Activated T-cell treated with anti-CD3 and anti-CD28 coated beads, Interleukin-2, amount 50 U/mL, for 24 hours (primary cell): ENCODE data around the gene OR1M1.
"Not testable (repeated sequence)": the region's sequence is repeated elsewhere in the genome, so short reads cannot be mapped to it uniquely, and the experiment has no call there.

Experiments used
- DNase-seq: peaks from one replicate; pipeline ENCODE4 v3.0.0-alpha.2; 2020
- H3K27ac Mint-ChIP-seq: 2 replicates; pipeline ENCODE4 v1.8.0; 2020; ENCODE audit warnings: mild to moderate bottlenecking, mixed read lengths
- H3K27me3 Mint-ChIP-seq: 2 replicates; pipeline ENCODE4 v1.8.0; 2020; ENCODE audit warnings: mixed read lengths
- H3K36me3 Mint-ChIP-seq: 2 replicates; pipeline ENCODE4 v1.8.0; 2020; ENCODE audit warnings: low read depth, mixed read lengths
- H3K4me1 Mint-ChIP-seq: 2 replicates; pipeline ENCODE4 v1.8.0; 2020; ENCODE audit warnings: low read depth, mixed read lengths
- H3K4me3 Mint-ChIP-seq: 2 replicates; pipeline ENCODE4 v1.8.0; 2020; ENCODE audit warnings: mild to moderate bottlenecking, moderate library complexity, mixed read lengths
- H3K9me3 Mint-ChIP-seq: 2 replicates; pipeline ENCODE4 v1.8.0; 2020; ENCODE audit warnings: mixed read lengths

Gene OR1M1, protein sequence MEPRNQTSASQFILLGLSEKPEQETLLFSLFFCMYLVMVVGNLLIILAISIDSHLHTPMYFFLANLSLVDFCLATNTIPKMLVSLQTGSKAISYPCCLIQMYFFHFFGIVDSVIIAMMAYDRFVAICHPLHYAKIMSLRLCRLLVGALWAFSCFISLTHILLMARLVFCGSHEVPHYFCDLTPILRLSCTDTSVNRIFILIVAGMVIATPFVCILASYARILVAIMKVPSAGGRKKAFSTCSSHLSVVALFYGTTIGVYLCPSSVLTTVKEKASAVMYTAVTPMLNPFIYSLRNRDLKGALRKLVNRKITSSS

DNA sequence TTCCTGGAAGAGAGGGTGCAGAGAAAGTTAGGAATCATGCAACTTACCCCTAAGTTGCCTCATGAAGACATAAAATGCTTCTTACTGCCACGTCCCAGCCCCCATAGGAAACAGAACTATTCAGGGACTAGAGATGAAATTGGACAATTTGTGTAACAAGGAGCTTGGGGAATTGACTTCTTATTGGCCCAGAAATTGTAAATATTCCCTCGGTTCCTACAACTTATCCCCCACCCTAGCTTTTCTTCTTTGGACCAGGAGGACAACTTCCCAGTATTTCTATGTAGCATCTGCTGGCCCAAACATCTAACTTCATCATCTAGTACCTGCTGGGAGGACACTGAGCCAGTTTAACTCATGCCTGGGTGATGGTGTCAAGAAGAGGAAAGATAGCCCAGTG, at the start of gene OR1M1:
OR1M1 (plus strand) TSS at position 301 of the 400 bp plus-strand sequence. CDS start 6,184 bp downstream, outside the sequence.
- Mint-ChIP-seq H3K4me1 (no peaks in the 10 kb centered on the region), H3K36me3 (no peaks in the 10 kb centered on the region), H3K27me3 (peaks cover 28% of the 10 kb centered on the region), H3K27ac (no peak within 1 kb of the TSS), H3K4me3 (no peak within 1 kb of the TSS), H3K9me3 (no peaks in the 10 kb centered on the region)
- DNase-seq: no peak

DNA sequence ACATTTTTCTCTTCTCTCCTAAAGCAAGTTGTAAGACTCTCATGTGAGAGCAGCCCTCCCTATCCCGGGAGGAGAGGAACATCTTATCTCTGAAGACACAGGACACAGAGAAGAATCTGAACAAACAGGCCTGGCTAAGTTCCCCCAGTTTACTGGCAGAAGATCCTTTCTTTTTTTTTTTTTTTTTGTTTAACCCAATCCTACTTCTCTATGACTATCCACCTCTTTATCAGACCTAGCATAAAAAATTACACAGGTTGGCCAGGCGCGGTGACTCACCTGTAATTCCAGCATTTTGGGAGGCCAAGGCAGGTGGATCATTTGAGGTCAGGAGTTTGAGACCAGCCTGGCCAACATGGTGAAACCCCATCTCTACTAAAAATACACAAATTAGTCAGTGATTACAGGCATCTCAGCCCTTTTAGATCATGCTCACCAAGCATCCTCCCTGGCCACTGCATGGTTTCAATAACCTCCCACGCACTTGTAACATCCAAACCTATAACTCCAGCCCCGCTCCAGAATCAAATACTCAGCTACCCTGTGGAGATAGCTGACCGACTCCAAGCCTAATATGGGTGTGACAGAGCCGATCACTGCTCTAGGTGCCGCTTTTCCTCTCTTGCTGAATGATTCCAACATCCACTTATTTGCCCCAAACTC, 49.3 kb upstream of the OR1M1 start:
- H3K4me1 Mint-ChIP-seq: no peaks in the 10 kb centered on the region
- H3K4me3 Mint-ChIP-seq: no peak overlapping the region
- H3K27ac Mint-ChIP-seq: no peak overlapping the region
- no peaks in the 10 kb centered on the region for H3K36me3 Mint-ChIP-seq
- H3K27me3 Mint-ChIP-seq: peaks cover 21% of the 10 kb centered on the region
- no peaks in the 10 kb centered on the region for H3K9me3 Mint-ChIP-seq
- DNase-seq: no peak

DNA sequence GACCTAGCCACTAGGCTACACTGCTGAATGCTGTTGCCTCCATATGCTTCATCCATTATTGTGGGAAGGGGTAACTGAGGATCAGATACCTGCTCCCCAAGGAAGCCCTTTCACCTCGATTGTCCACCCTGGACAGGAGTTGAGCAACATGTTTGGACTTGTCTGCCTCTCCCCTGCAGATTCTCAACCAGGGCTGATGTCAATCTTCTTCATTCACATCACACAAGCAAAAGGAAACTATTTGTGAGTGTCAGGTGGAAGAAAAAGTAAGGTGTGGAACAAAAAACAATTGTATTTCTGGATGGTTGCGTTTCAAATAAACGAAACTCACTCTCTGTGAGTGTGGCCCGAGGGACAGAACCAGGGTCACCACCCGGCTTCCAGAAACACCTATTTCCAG, 47.1 kb upstream of the OR1M1 start:
- H3K9me3 Mint-ChIP-seq: no peaks in the 10 kb centered on the region
- DNase-seq: no peak
- no peaks in the 10 kb centered on the region for H3K4me1 Mint-ChIP-seq
- no peak overlapping the region for H3K27ac Mint-ChIP-seq
- no peak overlapping the region for H3K4me3 Mint-ChIP-seq
- no peaks in the 10 kb centered on the region for H3K36me3 Mint-ChIP-seq
- peaks cover 23% of the 10 kb centered on the region for H3K27me3 Mint-ChIP-seq

DNA sequence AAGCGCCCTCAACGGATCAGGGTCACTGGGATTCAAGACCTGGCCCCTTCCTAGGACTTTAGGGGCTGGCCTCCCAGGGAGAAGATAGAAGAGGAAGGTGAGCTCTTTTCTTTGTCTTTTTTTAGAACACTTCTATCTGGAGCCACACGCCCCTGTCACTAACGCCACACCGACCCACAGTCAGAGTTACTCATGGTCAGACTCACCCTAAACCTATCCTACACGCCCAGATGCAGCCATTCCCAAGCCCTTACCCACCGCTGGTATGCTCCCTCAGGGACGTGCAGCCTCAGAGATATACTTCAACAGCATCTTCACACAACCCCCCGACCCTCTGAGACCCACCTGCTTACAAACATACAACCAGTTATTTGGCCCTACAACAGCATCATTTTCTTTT, 46.7 kb upstream of the OR1M1 start:
- Mint-ChIP-seq H3K4me1 (no peaks in the 10 kb centered on the region), H3K27me3 (peaks cover 24% of the 10 kb centered on the region), H3K4me3 (no peak overlapping the region), H3K36me3 (no peaks in the 10 kb centered on the region), H3K9me3 (no peaks in the 10 kb centered on the region), H3K27ac (no peak overlapping the region)
- no peak for DNase-seq

DNA sequence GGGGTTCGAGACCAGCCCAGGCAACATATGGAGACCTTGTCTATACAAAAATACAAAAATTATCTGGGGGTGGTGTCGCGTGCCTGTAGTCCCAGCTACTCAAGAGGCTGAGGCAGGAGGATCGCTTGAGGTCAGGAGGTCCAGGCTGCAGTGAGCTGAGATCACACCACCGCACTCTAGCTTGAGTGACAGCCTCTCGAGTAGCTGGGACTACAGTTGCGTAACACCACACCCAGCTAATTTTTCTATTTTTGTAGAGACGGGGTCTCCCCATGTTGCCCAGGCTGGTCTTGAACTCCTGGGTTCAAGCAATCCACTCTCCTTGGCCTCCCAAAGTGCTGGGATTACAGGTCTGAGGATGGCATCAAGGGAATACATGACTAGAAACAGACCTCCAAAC, 45.8 kb upstream of the OR1M1 start:
- no peaks in the 10 kb centered on the region for H3K9me3 Mint-ChIP-seq
- no peak for DNase-seq
- no peaks in the 10 kb centered on the region for H3K36me3 Mint-ChIP-seq
- no peak overlapping the region for H3K27ac Mint-ChIP-seq
- no peaks in the 10 kb centered on the region for H3K4me1 Mint-ChIP-seq
- H3K4me3 Mint-ChIP-seq: no peak overlapping the region
- peaks cover 20% of the 10 kb centered on the region for H3K27me3 Mint-ChIP-seq

DNA sequence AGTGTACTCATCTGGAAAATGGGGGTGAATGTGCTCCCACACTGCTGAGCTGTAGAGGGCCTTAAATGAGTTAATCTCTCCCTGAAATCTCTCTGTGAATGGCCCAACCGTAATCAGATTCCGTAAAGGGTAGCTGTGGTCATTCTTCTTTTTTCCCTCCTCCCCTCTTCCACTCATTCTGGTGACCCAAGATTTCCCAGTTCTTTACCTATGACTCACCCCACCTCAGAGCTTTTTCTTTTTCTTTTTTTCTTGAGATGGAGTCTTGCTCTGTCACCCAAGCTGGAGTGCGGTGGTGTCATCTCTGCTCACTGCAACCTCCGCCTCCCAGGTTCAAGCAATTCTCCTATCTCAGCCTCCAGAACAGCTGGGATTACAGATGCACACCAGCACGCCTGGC, 43.3 kb upstream of the OR1M1 start:
- H3K4me3 Mint-ChIP-seq: no peak overlapping the region
- no peaks in the 10 kb centered on the region for H3K4me1 Mint-ChIP-seq
- no peak for DNase-seq
- no peak overlapping the region for H3K27ac Mint-ChIP-seq
- H3K36me3 Mint-ChIP-seq: no peaks in the 10 kb centered on the region
- H3K9me3 Mint-ChIP-seq: no peaks in the 10 kb centered on the region
- peaks cover 22% of the 10 kb centered on the region for H3K27me3 Mint-ChIP-seq

DNA sequence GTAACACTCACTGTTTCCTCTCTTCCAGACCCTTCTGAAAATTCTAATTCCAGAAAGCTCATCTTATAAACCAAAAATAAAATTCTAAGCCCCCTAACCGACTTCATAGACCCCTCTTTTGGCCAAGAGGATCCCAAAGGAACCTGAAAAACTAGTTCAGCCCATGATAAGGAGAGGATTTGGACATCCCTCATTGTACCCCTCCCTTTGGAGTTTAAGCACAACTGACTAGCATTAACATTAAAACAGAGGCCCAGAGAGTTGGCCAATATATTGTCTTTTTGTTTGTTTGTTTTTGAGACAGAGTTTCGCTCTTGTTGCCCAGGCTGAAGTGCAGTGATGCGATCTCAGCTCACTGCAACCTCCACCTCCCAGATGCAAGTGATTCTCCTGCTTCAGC, 42.4 kb upstream of the OR1M1 start:
- Mint-ChIP-seq H3K27ac (no peak overlapping the region), H3K27me3 (peaks cover 22% of the 10 kb centered on the region), H3K4me3 (no peak overlapping the region), H3K9me3 (no peaks in the 10 kb centered on the region), H3K36me3 (no peaks in the 10 kb centered on the region), H3K4me1 (no peaks in the 10 kb centered on the region)
- DNase-seq: no peak

DNA sequence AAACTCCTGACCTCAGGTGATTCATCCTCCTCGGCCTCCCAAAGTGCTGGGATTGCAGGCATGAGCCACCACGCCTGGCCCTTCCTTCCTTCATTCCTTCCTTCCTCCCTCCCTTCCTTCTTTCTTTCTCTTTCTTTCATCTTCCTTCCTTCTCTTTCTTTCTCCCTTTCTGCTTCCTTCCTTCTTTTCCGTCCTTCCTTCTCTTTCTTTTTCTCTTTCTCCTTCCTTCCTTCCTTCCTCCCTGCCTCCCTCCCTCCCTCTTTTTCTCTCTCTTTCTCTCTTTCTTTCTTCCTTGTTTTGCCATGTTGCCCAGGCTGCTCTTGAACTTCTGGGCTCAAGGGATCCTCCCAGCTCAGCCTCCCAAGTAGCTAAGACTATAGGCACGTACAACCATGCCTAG, 40.2 kb upstream of the OR1M1 start:
- no peaks in the 10 kb centered on the region for H3K4me1 Mint-ChIP-seq
- no peaks in the 10 kb centered on the region for H3K9me3 Mint-ChIP-seq
- no peaks in the 10 kb centered on the region for H3K36me3 Mint-ChIP-seq
- H3K4me3 Mint-ChIP-seq: no peak overlapping the region
- H3K27me3 Mint-ChIP-seq: peaks cover 28% of the 10 kb centered on the region
- H3K27ac Mint-ChIP-seq: no peak overlapping the region
- DNase-seq: no peak

DNA sequence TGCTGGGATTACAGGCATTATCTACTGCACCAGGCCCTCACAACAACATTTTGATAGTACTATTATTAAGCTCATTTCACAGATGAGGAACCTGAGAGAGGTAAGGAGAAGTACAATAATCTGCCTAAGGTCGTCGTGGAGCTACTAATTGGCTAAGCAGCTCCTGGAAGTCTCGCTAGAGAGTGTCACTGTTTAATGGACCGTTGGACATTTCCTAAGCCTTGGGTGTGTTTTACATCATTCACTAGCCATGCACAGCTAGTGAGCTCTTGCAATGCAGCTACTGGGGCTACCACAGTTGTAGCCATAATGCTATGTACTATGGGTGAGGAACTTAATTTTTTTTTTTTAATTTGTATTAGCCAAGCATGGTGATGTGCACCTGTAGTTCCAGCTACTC, 34.0 kb upstream of the OR1M1 start:
- H3K27ac Mint-ChIP-seq: no peak overlapping the region
- H3K4me1 Mint-ChIP-seq: no peaks in the 10 kb centered on the region
- H3K36me3 Mint-ChIP-seq: no peaks in the 10 kb centered on the region
- DNase-seq: no peak
- no peak overlapping the region for H3K4me3 Mint-ChIP-seq
- no peaks in the 10 kb centered on the region for H3K9me3 Mint-ChIP-seq
- H3K27me3 Mint-ChIP-seq: peaks cover 9% of the 10 kb centered on the region

DNA sequence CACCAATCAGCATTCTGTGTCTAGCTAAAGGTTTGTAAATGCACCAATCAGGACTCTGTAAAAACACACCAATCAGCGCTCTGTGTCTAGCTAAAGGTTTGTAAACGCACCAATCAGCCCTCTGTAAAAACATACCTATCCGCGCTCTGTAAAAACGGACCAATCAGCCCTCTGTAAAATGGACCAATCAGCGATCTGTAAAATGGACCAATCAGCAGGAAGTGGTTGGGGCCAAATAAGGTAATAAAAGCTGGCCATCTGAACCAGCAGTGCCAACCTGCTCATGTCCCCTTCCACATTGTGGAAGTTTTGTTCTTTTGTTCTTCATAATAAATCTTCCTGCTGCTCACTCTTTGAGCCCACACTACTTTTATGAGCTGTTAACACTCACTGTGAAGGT, 33.2 kb upstream of the OR1M1 start:
- not testable (repeated sequence) for H3K9me3 Mint-ChIP-seq, H3K36me3 Mint-ChIP-seq, H3K4me3 Mint-ChIP-seq, H3K27me3 Mint-ChIP-seq, H3K27ac Mint-ChIP-seq, H3K4me1 Mint-ChIP-seq, DNase-seq

DNA sequence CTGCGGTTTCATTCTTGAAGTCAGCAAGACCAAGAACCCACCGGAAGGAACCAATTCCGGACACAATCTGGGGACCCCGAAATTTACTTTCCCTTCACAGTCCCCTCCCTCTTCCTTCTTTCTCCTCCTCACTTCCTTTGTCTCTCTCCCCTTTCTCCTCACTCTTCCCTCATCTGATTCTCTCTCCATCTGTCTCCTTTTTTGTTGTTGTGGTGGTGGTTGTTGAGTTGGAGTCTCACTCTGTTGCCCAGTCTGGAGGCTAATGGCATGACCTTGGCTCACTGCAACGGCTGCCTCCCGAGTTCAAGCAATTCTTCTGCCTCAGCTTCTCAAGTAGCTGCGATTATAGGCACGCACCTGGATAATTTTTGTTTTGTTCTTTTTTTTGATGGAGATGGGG, 32.7 kb upstream of the OR1M1 start:
- Mint-ChIP-seq H3K4me3 (no peak overlapping the region), H3K36me3 (no peaks in the 10 kb centered on the region), H3K4me1 (no peaks in the 10 kb centered on the region), H3K27ac (no peak overlapping the region), H3K27me3 (peaks cover 9% of the 10 kb centered on the region), H3K9me3 (no peaks in the 10 kb centered on the region)
- no peak for DNase-seq

DNA sequence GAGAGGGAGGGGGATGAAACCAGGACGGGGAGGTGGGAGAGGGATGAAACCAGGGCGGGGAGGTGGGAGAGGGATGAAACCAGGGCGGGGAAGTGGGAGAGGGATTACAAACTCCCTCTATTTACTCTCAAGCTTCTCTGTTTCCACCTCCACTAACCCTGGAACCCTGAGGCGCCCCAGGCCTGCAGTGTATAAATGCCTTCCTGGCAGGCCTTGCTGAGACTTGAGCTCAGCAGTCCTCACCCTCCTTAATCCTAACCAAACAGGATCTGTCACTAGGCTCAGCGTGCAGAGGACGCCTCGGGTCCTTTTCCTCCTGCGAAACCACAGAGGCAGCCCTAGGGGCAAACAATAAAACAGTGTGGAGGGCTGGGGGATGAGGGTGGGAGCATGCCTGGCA, 32.1 kb upstream of the OR1M1 start:
- Mint-ChIP-seq H3K4me1 (no peaks in the 10 kb centered on the region), H3K36me3 (no peaks in the 10 kb centered on the region), H3K27me3 (peaks cover 9% of the 10 kb centered on the region), H3K4me3 (no peak overlapping the region), H3K27ac (no peak overlapping the region), H3K9me3 (no peaks in the 10 kb centered on the region)
- DNase-seq: no peak

DNA sequence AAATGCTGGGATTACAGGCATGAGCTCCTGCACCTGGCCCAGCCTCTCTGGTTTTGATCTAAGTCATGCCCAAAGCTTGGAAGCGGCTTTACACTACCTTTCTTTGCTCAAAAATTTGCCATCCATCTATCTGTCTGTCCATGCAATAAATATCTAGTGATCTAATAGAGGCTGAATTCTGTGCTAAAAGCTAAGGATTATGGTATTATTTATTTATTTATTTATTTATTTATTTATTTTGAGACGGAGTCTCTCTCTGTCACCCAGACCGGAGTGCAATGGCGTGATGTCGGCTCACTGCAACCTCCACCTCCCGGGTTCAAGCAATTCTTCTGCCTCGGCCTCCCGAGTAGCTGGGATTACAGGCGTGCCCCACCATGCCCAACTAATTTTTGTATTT, 30.7 kb upstream of the OR1M1 start:
- DNase-seq, H3K27me3 Mint-ChIP-seq, H3K27ac Mint-ChIP-seq, H3K36me3 Mint-ChIP-seq, H3K4me3 Mint-ChIP-seq, H3K9me3 Mint-ChIP-seq, H3K4me1 Mint-ChIP-seq: not testable (repeated sequence)

DNA sequence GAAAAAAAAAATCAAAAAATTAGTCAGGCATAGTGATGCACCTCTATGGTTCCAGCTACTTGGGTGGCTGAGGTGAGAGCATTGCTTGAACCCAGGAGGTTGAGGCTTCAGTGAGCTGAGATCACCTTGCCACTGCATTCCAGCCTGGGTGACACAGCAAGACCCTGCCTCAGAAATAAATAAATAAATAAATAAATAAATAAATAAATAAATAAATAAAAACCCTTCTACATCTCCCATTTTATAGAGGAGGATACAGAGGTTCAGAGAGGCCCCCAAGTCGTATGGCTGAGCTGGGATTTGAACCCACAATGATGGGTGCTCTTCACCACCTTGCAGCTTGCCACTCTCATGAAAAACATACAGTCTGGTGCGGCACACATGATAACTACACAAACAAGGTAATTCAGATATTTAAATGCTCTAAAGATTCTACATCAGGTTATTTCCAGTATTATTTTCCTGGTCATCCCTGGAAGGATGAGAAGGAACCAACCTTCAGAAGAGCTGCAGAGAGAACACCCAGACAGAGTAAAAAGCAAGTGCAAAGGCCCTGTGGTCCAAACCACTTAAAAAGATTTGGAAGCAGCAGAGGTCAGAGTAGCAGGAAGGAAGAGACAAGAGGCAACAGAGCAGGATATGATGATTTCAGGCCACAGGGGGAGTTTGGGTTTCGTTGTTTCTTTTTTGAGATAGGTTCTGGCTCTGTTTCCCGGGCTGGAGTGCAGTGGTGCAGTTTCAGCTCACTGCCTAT, 29.2 kb upstream of the OR1M1 start:
- no peak overlapping the region for H3K27ac Mint-ChIP-seq
- DNase-seq: no peak

More for the DNA sequence above, 29.2 kb upstream of the OR1M1 start:
- Mint-ChIP-seq H3K4me1 (no peaks in the 10 kb centered on the region), H3K4me3 (no peak overlapping the region), H3K9me3 (no peaks in the 10 kb centered on the region), H3K36me3 (no peaks in the 10 kb centered on the region), H3K27me3 (peaks cover 4% of the 10 kb centered on the region)
